Adrenal gland (tissue), 5 donors: ENCODE measurements around the gene BRINP2.
A peak's percentile ranks its signal among the peaks of the same experiment; 100 is the strongest.

Experiments
- CTCF ChIP-seq, 6 experiments: fragments of 450-650 bp in 4 of 6; fragments of 200-600 bp in 2 of 6; sonication (generic) in 1 of 6; IDR thresholded peaks; 1 replicate in 5 of 6; 2 replicates in 1 of 6; pipeline versions ENCODE4 v1.5.1 to v1.8.0; 2016 to 2021; ENCODE audit warnings: antibody characterized with exemption in 6 of 6, mild to moderate bottlenecking in 2 of 6, moderate library complexity in 1 of 6
- POLR2A ChIP-seq, 2 donors: fragments of 450-650 bp; IDR thresholded peaks; one replicate each; pipeline ENCODE4 v1.6.1; 2017; ENCODE audit warnings: antibody characterized with exemption in 2 of 2, mild to moderate bottlenecking in 2 of 2, moderate library complexity in 1 of 2
- donor health status: DM: no; HTN: no; CAD: no.

GRCh38 chr1:177185209-177185608 is 14.5 kb downstream of the BRINP2 start:
- peak; percentile 38 to 46 (median 41) for TF ChIP-seq CTCF (IDR thresholded peaks at IDR 0.05)
- TF ChIP-seq POLR2A (IDR thresholded peaks at IDR 0.05): no peak
